ENCODE data around the gene CLCN2.
A peak's percentile ranks its signal among the peaks of the same experiment; 100 is the strongest.

Gene CLCN2

GRCh38 chr3:184361532-184361931, at the start of gene CLCN2, which contains the start of gene POLR2H:
CLCN2 (minus strand) TSS chr3:184361605; CDS start chr3:184361479, 126 bp downstream.
POLR2H (plus strand) TSS chr3:184361710; CDS start chr3:184363493, 1,783 bp downstream.
- peak; percentile 28 for DNase-seq (ENCODE audit: low read depth)

DNA sequence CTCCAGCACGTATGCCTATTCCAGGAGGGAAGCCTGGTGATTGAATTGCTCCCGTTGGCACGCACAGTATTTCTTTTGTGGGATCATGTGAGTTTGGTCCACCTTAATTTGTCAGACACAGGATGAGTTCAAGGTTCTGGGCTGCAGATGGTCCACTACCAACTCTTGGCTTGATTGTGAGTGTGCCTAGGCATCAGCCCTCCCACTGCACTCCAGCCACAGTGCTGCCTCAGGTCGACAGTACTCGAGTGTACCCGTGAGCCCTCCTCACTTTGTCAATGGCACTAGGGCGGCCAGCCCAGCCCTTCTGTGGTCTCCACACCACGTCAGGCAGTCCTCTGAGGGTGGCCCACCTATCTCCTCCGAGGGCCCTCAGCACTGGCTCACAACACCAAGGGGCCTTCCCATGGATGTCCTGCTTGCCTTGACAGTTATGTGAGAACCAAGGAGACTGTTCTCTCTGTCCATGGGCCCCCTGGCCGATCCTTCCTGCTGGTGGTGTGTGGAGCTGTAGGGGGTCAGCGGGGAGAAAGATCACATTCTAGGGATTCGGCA, 48.6 kb upstream of the CLCN2 start:
- DNase-seq (ENCODE audit: low read depth), result no peak

- DNase-seq (ENCODE audit: low read depth), result no peak
Measured at GRCh38 chr3:184409331-184409926, 48.0 kb upstream of the CLCN2 start.

GRCh38 chr3:184405075-184406030, 43.9 kb upstream of the CLCN2 start:
- no peak for DNase-seq (ENCODE audit: low read depth)

- DNase-seq (ENCODE audit: low read depth), result no peak
Measured at GRCh38 chr3:184399410-184399809, 38.0 kb upstream of the CLCN2 start.

GRCh38 chr3:184395320-184395660, 33.9 kb upstream of the CLCN2 start:
- no peak for DNase-seq (ENCODE audit: low read depth)

DNA sequence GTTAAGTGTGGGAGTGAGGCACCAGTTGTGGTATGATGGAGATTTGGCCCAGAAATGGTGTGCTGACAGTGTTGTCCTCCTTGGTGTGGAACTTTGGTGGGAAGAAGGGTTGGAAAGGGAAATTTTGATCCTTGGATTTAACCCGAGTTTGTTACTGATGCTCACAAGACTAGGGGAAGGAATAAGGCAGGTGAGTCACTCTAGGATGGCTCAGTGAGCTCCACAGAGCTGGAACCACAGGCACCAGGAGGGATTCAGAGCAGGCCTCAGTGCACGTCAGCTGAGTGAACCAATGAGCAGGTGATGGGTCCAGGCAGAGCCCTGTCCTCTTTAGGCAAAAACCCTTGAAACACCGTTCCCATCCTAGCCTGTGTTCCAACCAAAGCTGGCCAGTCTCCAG, 29.9 kb upstream of the CLCN2 start:
- no peak for DNase-seq (ENCODE audit: low read depth)

DNA sequence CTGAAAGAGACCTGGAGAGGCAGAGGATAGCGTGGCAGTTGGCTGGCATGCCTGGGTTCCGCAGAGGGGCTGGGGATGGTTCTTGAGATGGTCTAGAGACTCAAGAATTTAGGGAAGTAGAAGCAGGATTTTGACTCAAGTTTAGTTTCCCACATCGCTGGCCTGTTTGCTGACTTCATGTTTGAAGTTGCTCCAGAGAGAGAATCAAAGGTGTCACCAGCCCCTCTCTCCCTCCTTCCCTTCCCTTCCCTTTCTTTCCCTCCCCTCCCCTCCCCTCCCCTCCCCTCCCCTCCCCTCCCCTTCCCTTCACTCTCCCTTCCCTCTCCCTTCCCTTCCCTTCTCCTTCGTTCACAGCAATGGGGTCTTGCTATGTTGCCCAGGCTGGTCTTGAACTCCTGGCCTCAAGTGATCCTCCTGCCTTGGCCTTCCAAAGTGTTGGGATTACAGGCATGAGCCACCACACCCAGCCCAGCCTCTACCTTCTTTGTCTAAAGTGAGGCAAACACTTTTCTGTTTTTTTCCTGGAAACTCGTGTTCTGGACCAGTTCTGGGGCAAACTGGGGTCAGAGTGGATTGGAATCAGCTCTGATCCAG, 28.6 kb upstream of the CLCN2 start:
- no peak for DNase-seq (ENCODE audit: low read depth)

DNA sequence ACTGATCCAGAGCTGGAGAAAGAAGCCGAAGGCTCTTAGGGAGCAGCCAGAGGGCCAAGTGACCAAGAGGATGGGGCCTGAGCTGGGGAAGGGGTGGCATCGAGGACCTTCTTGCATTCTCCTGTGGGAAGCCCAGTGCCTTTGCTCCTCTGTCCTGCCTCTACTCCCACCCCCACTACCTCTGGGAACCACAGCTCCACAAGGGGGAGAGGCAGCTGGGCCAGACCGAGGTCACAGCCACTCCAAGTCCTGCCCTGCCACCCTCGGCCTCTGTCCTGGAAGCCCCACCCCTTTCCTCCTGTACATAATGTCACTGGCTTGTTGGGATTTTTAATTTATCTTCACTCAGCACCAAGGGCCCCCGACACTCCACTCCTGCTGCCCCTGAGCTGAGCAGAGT, 28.0 kb upstream of the CLCN2 start:
- no peak for DNase-seq (ENCODE audit: low read depth)

GRCh38 chr3:184388936-184389230, 27.5 kb upstream of the CLCN2 start:
- DNase-seq (ENCODE audit: low read depth), result no peak

DNA sequence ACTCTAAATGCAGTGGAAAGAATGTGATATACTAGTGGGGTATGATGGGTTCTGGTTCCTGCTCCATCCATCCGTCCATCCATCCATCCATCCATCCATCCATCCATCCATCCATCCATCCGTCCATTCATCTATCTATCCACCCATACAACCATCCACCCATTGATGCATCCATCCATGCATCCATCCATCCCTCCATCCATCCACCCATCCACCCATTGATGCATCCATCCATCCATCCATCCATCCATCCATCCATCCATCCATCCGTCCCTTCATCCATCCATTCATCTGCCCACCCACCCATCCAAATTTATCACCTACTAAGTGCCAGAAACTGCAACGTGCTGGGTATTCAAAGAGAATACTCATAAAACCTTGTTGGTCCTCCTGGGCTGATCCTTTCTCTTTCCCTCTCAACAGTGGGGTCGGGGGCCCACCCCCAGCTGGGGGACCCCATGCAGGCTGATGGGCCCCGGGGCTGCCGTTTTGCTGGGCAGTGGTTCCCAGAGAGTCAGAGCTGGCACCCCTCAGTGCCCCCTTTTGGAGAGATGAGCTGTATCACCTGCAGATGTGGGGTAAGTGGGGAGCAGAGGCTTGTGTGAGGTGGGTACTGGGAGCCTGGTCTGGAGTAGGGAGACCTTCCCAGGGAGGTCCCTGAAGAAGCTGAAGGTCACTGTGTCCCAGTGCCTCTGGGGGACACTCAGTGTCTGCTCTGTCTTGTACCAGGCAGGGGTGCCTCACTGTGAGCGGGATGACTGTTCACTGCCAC, 26.9 kb upstream of the CLCN2 start:
- DNase-seq (ENCODE audit: low read depth), result no peak

DNA sequence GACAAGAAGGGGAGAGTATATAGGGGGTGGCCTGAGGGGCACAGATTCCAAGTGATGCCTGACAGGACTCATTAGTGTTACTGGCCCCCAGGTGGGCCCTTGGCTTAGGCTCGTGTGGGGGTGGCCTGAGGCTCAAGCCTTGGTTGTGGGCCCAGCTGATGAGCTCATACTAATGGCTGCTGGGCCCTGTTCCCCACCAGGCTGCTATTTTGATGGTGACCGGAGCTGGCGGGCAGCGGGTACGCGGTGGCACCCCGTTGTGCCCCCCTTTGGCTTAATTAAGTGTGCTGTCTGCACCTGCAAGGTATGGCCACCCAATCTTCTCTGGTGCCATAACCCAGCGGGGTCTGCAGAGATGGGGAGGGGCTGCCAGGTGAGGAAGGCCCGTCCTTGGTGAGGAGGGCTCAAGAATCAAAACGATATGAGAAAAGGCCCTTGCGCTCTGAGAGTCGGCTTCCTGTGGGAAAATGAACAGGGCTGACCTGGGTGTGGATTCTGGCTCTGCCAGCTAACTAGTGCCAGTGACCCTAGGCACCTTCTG, 25.8 kb upstream of the CLCN2 start:
- no peak for DNase-seq (ENCODE audit: low read depth)

DNA sequence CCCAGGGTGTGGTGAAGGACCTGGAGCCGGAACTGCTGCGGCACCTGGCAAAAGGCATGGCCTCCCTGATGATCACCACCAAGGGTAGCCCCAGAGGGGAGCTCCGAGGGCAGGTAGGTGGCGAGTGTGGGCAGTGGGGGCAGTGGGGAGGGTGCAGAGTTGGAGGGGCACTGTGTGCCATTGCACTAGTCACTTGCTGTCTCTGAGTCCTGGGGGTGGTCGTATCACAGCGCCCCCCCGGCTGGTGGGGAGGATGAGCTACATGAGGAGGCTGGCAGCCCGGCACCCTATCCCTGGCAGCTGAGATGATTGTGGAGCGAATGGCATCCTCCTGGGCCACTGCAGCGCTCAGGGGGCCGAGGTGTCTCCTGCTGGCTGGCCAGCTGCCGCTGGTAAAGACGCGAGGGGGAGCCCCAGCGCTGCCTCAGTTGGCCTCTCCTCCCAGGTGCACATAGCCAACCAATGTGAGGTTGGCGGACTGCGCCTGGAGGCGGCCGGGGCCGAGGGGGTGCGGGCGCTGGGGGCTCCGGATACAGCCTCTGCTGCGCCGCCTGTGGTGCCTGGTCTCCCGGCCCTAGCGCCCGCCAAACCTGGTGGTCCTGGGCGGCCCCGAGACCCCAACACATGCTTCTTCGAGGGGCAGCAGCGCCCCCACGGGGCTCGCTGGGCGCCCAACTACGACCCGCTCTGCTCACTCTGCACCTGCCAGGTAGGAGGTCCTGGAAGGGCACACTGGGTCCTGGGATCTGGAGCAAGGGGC, 24.8 kb upstream of the CLCN2 start:
- DNase-seq (ENCODE audit: low read depth), result no peak

- no peak for DNase-seq (ENCODE audit: low read depth)
Measured at GRCh38 chr3:184384856-184385422, 23.5 kb upstream of the CLCN2 start.

GRCh38 chr3:184384342-184384741, 22.9 kb upstream of the CLCN2 start:
- DNase-seq (ENCODE audit: low read depth), result no peak

- no peak for DNase-seq (ENCODE audit: low read depth)
Measured at GRCh38 chr3:184383033-184383740, 21.8 kb upstream of the CLCN2 start.

- no peak for DNase-seq (ENCODE audit: low read depth)
Measured at GRCh38 chr3:184382326-184383032, 21.1 kb upstream of the CLCN2 start.

- DNase-seq (ENCODE audit: low read depth), result no peak
Measured at GRCh38 chr3:184381261-184382224, 20.1 kb upstream of the CLCN2 start.

Data from stimulated activated CD8-positive, alpha-beta memory T cell treated with anti-CD3 and anti-CD28 coated beads, Interleukin-4, amount 100 ng/mL, for 24 hours (primary cell).